Epidermal melanocyte (primary cell): ENCODE measurements around the gene FMN1.
A peak's percentile ranks its signal among the peaks of the same experiment; 100 is the strongest.

ENCODE experiments used
- DNase-seq: peaks from one replicate; pipeline ENCODE4 v3.0.0; 2011; ENCODE audit warnings: low spot score; ENCODE audit not compliant: insufficient read length

FMN1 gene

DNA sequence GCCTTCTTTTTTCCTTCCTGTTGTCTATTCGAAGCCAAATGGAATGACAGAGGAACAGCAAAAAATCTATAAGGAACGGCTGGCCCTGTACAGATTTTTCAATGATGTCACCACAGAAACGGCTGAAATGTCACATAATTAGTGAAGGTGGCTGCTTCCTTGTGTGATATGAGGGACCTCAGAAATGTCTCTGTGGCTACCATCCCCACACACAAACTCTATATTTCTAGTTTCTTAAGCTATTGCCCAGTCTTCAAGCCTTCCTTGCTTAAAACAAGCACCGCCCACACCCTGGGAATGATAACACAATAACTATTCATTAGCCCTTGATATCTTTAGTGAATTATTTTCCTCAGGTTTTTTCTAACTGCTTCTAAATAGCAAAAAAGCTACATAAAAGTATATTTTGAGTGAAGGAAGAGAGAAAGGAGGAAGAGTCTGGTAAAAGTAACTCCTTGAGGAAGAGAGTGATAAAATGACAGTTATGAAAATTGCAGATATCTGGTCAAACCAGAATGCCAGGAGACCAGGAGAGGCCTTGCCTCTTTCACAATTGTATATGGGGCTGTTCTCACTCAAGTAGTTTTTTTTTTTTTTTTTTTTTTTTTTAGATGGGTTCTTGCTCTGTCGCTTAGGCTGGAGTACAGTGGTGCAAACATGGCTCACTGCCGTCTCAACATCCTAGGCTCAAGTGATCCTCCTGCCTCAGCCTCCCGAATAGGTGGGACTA lies 38.7 kb downstream of the FMN1 start:
- DNase-seq = no peak

DNA sequence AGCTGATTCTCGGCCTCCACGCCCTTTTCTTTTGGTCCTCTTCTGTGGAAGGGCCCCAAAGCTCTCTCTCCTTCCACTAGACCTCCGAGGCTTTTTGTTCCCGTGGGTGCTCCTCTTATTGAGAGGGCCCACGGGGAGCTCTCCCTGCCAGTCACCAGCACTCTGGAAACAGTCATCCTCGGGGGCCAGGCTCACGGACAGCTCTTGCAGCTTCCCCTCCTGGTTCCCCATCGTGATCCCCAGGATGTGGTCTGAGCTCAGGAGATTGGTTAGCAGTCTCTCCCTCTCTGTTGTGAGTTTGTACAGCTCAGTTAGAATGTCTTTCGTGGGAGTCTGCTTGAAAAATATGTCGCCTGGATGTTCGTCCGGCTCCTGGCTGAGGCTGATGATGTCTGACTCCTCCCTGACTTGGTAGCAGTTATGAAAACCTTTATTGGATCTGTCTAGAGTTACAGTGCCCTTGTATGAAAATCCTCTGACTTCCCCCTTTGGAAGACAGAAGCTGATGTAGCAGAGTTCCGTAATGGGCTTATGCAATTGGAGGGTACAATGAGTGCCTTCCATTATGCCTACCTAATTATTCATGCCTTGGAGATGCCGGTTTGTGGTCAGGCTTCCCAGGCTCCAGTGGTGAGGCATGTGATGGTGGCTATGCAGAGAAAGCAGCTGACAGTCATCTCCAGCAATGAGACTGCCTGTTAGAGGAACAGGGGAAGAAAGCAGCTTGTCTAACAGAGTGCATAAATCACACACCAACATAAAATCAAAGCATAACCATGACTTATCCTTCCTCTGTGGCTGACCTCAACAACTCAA lies 40.0 kb downstream of the FMN1 start:
- peak; percentile 55 for DNase-seq

DNA sequence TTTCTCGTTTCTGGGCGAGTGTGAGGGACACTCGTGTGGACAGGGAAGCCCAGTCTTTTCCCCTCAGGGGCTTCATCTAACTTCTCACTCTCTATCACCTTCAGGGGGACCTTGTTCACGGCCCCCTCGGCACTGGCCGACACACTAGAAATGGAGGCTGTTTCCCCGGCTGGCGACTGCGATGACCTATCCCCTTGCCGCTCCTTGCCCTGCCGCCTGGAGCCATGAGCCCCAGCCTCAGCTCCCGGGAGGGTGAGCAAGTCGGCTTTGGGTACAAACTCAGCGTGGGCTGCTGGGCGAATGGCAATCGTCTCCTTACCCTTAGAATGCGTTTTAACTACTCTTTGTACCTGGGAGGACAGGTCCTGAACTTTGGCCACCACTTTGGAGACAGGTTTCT lies 41.0 kb downstream of the FMN1 start:
- no peak for DNase-seq

DNA sequence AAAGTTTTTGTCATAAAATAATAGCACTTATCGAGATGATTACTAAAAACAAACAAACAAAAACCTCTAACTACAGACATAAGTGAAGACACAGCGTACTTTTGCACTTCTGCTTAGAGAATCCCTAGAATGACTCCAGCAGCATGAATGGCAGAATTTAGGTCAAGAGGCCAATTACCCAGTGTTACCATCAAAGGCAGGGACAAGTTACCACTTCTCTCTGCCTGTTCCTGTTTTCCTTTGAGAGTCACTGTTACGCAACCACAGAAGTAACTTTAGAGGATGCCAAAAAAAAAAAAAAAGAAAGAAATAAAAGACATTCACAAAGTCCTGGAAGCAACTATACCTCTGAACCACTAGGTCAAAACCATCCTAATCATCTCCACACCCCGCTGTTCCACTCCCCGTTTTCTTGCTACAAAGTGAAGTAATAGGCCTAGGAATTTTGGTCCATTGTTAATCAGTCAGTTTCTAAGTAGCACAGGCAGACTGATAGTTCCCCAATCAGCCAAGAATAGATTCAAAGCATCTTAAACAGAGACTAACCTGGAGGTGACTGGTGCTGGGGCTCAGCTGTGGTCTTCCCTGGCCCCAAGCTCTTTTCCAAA lies 41.9 kb downstream of the FMN1 start:
- DNase-seq = no peak

DNA sequence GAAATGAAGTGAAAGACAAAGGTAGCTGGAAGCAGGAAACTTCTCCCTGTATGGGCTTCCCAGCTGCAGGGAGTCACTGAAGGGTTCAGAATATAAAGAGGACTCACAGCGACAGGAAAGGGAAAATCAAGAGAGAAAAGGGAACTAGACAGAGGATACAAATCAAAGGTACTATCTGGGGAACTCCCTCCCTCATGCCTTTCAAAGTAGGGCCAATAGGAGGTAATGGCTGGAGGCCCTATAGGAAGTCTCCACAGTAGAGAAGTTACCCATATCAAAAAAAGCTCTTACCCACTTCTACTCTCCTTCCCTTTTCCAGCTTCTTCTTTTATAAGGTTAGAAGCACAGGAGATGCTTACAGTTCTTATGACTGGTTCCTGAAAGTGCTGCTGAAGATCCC lies 43.5 kb downstream of the FMN1 start:
- no peak for DNase-seq

DNA sequence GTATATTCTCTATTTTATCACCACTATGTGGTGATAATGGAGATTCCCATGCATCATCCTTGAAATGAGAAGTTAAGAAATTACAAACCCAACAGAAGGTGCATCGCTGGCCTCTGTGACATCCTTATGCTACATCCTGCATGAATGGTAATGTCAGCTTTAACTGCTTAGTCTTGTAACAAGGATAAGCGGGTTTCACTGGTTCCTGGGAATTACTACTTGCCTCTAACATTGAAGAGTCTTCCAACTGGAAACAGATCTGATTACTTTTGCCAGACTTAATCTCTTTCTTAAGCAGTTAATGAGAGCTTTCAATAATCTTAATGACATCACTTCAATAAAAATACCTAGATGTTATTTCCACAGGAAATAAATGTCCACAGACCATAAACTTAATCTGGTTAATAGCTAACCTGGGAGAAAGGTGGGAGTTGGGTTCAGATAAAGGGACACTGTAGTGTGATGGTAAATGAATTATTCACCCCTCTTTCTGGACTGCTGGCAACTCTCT lies 44.0 kb downstream of the FMN1 start:
- no peak for DNase-seq

DNA sequence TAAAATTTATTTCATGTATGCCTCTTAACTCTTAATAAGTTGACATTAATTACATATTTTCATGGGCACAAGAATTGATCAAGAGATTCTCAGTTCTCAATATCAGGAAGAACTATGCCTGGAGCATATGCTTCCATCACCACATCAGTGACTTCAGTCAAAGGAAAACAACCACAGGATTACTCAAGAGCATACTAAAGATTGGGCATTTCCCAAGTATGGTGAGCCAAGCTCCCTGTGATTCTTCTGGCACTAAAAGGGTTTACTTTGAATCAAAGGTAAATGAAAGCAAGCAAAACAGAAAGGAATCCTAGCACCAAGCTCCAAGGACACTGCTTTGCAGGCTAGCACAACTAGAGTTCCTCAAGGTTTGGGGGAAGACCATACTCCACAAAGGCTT lies 44.6 kb downstream of the FMN1 start:
- no peak for DNase-seq

DNA sequence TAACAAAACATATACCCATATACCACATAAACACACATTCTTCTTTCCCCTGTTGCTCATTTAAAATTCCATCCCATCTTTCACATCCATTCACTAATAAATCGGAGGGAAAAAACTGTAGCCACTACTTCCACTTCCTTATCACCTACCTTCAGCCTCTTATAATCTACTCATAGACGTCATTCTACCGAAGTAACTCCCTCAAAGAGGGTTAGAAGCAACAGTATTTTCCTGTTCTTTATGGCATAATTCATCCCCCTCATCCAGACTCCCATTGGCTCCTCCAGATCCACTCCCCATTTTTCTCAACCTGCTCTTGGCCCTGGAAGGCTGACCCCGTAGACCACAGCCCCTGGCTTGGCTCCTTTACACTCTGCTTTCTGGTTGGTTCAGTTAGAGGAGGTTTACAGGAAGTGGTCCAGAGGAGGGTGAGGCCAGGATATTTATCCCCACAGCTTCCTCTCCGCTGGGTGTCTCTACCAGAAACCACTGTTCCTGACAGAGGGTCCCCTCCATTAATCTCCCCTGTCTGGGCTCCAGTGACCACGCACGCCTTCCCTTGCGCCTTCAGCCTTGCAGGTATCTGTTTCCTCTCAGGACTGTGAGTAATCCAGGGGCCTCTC lies 46.3 kb downstream of the FMN1 start:
- DNase-seq = no peak

DNA sequence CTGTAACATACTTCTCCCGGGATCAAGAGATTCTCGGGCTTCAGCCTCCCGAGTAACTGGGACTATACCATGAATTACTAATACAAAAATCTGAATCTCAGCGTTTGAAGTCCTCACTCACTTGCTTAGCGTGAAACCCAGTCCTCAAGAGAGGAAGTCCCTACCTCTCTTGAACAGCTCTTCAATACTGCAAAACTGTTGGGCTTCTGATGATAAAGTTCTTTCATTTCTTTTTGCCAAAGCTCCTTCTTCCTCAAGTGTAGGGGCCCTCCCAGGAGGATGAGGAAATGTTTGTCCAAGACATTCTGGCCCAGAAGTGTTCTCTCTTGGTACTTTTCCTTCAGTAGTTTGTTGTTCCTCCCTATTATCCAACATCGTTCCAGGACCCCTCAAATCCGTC lies 48.5 kb downstream of the FMN1 start:
- no peak for DNase-seq

DNA sequence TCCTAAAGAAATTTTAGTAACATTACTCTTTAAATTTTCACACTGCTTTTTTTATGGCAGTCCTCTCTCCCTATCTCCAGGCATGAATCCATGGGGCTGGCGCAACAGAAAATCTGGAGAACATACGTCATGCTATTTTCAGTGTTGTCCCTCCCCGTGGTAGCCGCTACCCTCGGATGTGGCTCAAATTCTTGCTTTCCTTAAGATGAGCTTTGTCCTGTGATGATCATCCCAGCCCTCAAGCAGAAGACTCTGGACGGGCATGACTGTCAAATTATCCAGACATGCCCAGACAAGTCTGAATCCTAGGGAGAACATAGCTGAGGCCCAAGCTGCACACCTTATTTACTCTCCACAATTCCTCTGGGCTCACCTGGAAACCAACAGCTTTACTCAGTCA lies 49.1 kb downstream of the FMN1 start:
- DNase-seq = peak; percentile 38

DNA sequence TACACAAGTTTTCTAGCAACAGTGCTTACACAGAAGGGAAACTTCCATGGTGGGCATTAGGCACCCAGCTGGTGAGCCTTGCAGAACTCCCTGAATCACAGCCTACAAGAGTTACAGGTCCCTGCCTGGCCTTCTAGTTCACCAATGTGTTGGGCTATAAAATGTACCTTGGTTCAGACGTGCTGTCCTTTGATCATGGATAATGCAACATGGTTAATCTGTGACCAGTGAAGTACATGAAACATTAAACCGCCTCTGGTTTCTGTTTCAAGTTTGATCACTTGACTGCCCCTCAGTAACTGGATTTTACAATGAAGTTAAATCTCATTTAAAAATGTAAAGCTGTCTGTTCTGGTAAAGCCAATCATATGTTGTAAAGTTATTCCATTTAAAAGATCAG lies 51.8 kb downstream of the FMN1 start:
- DNase-seq = no peak

DNA sequence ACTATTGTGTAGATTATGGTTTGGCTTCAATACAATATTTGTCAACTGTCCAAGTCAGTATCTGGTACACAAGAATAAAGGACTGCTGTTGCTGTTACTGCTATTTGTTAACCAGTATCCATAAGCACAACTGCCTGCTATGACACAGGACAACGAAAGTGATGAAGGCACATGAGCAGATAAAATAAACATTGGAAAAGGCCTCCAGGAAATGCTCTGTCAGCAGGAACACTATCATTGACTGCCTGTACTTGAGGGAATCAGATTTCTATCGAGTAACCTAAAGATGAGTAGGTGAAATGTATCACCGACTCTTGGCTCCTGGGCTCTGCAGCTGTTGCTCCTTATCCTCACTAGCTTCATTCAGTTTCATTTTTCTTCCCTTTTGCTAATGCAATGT lies 56.5 kb downstream of the FMN1 start:
- no peak for DNase-seq

DNA sequence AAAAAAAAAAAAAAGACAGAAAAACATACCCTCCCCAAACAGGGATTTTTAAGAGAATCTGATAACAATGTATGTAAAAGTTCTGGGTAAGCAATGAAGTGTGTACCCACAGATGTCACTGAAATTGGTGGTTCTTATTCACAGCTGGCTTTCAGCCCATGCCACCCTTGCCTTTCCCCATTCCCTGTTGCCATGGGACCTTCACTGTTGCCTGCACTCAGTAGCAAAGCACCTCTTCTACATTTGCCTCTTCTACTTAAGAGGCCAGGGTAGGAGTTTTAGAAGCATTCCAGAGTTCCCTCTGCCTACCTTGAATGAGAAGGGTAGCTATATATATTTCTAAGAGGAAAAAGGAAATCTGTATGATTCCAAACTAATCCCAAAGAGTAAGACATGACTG lies 57.4 kb downstream of the FMN1 start:
- DNase-seq = no peak

DNA sequence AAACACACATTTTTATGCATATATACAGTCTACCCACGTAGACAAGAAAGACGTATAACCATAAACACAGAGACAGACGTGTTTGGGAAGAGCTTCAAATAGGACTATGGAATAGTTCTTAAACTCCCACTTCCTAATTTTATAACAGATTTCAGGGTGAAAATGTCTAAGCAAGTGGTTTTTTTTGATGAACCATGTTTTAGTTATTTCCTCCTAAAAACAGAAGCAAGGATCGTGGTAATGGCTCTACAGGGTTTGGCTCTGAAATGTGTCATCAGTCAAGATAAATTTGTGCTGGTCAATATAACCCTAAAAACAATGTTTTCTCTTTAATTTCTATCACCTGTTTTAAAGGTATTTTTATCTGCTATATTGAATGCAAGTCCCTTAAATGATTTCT lies 58.2 kb downstream of the FMN1 start:
- no peak for DNase-seq

DNA sequence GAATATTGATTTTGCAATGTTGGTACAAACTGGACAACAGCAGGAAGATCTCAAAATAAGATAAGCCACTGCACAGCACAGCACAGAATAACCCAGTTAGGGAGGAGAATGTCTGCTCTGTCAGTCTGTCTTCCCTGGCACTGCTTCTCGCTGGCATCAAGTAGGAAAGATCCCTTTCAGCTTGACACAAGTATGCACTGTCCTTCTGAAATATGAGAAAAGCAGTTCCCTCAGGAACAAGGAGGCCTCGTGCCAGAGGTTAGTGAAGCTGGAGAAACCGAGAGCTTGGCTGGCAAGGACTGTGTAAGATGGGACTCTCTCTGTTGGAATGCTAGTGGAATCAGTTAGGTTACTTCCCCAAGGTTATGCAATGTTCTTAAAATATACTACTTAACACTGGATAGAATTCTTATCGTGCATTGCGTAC lies 59.1 kb downstream of the FMN1 start:
- no peak for DNase-seq

DNA sequence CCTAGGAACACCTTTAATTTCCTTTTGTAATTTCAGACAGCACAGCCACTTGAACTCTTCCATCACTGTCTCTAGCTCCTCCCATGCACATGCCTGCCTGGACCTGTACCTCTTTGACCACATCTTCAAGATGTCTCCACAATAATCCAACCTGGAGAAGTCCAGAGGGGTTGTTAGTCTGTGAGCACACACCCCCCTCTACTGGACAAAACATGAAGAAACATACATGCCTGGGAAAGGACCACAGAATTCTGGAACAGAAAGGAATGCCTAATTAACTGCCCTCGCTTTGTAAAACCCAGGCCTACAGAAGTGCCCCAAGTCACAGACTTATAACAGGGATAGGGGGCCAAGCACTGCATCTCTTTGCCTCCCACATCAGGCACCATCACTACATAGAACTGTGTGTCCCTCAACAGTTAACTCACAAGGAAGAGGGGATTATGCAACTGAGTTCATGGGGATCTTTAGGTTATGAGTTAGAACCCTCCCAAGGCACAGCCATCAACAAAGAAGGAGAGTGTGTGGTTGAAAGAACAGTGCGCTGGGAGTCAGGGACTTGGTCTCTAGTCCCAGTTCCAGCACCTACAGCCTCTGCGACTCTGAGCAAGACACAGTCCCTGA lies 61.7 kb downstream of the FMN1 start:
- no peak for DNase-seq

DNA sequence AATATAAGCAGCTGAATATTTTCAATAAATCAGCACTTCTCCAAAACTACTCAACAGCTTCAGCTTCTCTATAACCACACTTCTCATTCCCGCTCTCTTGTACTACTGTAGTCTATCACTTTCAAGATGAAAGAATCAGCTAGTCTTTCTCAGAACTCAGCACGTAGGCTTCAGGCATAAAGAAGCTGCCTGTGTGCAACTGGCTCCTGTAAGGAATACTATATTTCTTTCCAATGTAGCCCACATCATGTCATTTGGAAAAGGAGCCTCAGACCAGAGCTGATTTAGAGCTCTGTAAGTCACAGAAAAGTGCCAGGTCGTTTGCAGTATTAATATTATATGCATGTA lies 62.3 kb downstream of the FMN1 start:
- no peak for DNase-seq

DNA sequence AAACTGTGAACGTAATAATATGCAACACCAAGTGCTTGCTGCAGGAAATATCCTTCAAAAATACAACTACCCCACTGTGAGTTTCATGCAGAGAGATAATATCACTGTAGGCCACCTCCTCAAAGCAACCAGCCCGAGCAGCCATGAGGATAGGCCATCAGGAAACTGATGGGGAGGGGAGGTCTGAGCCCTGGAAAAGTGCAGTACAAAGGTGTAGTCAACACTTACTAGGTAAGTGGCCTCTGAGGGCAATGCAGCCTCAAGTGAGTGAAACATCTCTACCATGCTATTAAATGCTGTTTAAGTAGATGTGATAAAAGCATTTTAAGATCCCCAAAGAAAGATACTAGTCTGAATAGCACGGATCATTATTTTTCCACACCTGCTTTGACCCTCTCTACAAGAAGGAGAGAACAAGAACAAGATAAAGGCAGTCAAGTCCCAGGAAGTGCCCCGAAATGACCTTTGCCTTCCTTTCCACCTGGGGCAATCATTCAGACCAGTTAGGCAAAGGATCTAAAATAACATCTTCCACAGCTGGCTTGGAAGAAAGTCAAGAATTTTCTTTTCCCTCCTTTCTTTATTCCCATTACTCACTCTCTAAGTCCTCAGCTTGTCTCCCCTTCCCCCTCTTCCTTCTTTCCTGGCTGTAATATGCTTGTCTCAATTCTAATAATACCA lies 62.8 kb downstream of the FMN1 start:
- DNase-seq = no peak

DNA sequence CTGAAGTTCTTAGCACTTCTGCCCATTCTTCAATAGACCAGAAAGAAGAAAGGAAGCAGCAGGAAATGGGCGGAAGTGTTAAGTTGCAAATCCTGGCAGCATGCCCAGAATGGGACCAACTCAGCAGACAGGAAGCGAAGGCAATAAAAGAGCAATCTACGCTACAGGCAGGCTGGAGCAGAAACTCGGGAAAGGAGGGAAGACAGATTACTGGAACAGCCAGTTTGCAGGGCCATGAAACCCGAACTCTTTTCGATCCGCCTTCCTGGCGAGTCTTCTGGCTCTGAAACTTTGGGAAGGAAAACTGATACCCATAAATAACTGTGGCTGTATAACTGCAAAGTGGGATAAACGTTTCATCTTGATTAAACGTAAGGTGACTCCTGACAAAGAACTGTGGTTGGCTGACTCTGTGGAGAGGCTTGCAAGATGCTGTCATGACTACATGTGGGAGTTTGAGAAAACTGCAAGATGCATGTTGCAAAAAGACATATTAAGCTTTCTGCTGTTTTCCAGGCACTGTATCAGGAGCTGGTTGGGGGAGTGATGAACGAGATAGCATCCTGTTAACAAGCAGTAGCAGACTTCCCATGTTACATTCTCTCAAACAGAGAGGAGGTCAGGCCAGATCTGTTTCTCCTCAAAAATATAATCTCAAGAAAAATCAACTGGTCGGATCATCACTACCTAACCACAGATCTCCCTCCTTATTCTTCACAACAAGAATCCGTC lies 67.8 kb downstream of the FMN1 start:
- peak; percentile 77 for DNase-seq

DNA sequence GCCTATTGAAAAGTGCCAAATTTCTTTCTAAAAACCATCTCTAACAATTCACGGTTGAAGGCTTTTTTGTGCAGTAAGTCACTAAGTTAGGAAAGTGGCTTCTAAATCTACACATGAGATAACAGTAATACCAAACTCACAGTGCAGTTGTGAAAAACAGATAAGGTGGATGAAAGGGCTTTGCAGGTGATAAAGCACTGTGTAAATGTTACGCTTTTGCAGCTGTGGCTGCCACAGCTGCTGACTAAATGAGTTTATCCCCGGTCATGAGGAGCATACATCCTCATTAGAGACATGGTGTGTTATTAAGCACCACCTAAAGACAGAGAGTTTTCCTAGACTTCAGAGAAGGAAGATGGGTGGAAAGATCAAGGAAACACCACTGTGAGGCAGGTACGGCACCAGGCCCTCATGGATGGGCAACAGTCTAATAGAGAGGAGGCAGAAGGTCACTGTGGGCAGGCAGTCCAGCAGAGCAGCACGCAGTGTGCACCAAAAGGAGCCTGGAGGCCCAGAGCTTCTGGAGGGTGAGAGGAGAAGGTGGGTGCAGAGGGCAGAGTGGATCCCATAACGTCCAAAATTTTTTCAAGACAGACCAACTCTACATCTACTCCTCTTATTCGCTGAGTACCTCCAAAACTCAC lies 68.5 kb downstream of the FMN1 start:
- DNase-seq = no peak
